SK-MEL-5 (cell line): ENCODE measurements around the gene RABL3. TPM values are rescaled to one million over a fixed set of nuclear protein-coding genes. Genes with fewer than 3 reads are reported as not detected.
"Not testable (repeated sequence)": the region's sequence is repeated elsewhere in the genome, so short reads cannot be mapped to it uniquely, and the experiment has no call there.

ENCODE experiments used
- DNase-seq: peaks from one replicate; pipeline ENCODE4 v3.0.0-alpha.2; 2016; ENCODE audit warnings: low read depth, low spot score
- in situ Hi-C: cut with HindIII; loops from 2 replicates; pipeline ENCODE4 v1.10.0; 2016; ENCODE audit warnings: low sequenced_read_pairs, high pct_unique_total_duplicates, low pct_unique_long_range_greater_than_20kb
- polyA plus RNA-seq, 2 experiments: library from polyadenylated mRNA; depleted of rRNA; stranded (reverse); fragments of >200 nt; gene quantifications; 2 replicates each; pipeline ENCODE4 v1.2.3, GENCODE V29; 2015
- total RNA-seq: library from RNA; depleted of rRNA; stranded (reverse); fragments of >200 nt; shearing (Covaris generic); gene quantifications from 2 replicates; pipeline ENCODE4 v1.2.3, GENCODE V29; 2014; rRNA removed

The RABL3 gene, protein sequence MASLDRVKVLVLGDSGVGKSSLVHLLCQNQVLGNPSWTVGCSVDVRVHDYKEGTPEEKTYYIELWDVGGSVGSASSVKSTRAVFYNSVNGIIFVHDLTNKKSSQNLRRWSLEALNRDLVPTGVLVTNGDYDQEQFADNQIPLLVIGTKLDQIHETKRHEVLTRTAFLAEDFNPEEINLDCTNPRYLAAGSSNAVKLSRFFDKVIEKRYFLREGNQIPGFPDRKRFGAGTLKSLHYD
- 8.6 and 12.5 TPM in 2 replicates for total RNA-seq
- polyA plus RNA-seq (2015; cell fraction: cytosol; rRNA removed) = 7.4 and 7.8 TPM in 2 replicates
- polyA plus RNA-seq (2015; cell fraction: nucleus; rRNA removed) = 5.7 and 6.1 TPM in 2 replicates

DNA sequence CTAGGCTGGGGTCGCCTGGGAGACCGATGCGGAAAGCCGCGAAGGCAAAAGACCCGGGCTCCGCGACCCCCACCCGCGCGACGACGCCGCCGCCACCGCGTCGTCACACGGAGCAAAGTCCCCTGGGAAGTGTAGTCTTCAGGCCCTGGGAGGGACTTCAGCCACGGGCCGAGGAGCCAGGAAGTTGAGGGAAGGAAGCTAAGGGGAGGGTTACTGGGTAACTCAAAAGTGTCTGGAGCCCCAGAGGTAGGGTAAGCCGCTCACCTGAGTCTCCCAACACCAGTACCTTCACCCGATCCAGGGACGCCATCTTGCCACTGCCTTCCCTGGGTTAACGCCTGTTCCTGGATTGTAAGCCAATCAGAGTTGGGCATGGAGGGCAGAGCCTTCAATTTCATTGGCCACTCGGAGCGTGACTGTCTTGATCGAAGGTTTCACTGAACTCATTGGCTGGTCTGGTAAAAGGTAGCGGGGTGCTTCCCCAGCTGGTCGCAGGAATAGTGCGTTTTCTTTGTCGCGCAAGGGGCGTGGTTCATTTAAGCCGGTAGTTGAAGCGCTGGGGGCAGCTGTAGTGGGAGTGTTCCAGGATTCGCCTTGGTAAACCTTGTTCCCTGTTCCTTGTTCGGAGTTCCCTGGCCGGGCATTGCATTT, at the start of gene RABL3, which contains the start of gene GTF2E1:
TSS of gene RABL3 (minus strand) at position 319 of the 651 bp plus-strand sequence. CDS start at position 310, 9 bp downstream.
TSS of gene GTF2E1 (plus strand) at position 547 of the 651 bp plus-strand sequence. CDS start 7,809 bp downstream, outside the sequence.
- in situ Hi-C loops = no loop called here
- peak; percentile 100 for DNase-seq

DNA sequence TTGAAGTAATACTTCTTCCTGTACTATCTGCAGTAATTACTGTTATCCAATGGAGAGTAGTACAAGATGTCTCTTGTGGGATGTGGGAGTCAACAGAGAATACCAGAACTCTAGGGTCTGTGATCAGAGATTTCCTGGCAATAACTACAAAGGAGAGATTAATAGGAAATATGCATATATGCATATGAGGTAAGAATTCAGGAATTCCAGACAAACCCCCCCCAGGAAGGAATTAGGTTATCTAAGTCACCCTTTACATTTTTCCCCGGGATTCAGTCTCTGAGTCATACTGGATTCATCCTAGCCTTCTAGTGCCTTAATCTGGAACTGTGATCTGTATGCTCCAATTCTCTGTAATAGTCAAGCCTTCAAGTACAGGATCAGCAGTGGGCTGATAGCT, 49.6 kb upstream of the RABL3 start:
- DNase-seq = no peak
- in situ Hi-C loops = no loop called here

DNA sequence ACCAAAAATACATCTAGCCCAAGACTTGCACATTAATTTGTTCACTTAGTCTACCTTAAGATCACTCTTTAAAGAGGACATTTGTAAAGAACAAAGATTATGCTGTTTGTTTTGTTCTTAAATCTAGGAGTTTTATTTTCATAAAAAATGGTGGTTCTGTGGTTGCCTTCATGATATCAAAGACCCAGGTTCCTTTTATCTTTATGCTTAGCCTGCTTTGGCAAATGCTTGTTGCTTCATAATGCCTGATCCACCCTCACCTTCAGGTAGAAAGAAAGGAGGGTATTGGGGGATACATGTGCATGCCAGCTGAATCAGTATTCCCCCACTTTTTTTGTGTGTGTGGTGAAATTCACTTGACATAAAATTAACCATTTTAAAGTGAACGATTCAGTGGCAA, 48.7 kb upstream of the RABL3 start:
- no peak for DNase-seq
- in situ Hi-C loops = no loop called here

DNA sequence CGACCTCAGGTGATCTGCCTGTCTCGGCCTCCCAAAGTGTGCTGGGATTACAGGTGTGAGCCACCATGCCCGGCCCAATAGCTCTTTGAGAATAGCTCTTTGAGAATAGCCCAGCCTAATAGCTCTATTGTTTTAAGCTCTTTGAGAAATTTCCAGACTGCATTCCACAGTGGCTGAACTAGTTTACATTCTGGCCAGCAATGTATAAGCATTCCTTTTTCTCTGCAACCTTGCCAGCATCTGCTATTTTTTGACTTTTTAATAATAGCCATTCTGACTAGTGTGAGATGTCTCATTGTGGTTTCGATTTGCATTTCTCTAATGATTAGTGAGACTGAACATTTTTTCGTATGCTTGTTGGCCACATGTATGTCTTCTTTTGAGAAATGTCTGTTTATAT, 43.5 kb upstream of the RABL3 start:
- in situ Hi-C loops, DNase-seq: not testable (repeated sequence)

DNA sequence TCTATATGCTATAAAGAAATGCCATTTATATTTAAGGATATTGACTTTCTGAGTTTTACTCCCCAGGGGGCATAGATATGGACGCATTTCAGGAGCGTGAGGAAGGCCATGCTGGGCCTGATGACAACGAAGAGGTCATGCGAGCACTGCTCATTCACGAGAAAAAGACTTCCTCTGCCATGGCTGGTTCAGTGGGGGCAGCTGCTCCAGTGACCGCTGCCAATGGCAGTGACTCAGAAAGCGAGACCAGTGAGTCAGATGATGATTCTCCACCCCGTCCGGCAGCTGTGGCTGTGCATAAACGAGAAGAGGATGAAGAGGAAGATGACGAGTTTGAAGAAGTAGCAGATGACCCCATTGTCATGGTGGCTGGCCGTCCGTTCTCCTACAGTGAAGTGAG, 38.7 kb upstream of the RABL3 start:
- in situ Hi-C loops = no loop called here
- DNase-seq = no peak

DNA sequence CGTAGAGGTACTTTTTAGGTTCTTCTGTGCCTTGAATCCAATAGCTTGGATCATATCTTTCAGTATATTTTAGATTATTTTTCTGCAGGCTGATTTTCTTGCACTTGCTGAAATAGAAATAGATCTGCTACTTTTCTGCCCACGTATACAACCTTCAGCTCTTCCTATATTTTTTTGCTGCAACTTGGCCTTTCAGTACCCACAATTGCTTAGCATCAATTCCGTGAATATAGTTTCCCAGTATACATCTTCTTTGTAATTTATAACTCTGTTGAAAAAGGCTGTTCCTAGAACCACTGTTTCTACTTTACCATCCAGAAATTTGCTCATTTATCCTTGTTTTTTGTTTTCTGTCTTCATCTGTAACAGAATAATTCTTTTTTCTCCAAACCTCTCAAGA, 36.5 kb upstream of the RABL3 start:
- DNase-seq = no peak
- in situ Hi-C loops = no loop called here

DNA sequence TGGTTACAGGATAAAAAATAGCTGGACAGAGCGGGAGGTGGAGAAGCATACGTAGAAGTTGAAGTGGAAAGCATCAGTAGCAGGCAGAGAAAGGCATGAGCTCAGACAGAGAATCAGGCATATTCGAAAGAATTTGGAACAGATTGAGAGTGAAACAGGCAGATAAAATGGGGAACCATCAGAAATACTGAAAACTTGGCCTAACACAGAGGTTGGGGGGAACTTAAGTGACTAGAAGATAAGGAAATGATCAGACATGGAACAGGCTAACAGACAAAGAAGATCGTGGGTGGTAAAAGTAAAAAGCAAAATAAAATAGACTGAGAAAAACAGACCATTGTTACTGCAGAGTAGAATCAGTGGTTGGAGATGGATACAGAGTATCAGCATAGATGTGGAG, 33.1 kb upstream of the RABL3 start:
- in situ Hi-C loops = no loop called here
- no peak for DNase-seq

DNA sequence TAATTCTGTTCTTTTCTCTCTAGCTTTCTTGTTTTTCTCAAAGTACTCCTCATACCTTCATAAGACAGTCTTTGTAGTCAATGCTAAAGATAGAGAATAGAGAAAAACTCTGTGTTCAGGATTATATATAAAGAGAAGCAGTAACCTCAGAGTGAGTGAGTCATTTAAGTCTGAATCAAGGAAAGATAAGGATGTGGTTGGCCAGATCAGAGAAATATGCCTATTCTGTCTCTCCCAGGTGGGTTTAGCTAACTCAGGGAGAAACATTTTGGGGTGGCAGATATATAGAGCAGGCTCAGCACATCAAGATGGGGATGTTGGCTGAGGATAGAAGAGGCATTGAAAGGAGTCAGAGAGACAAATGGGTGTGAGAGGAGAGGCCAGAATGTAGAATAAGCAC, 31.6 kb upstream of the RABL3 start:
- no peak for DNase-seq
- in situ Hi-C loops = no loop called here

DNA sequence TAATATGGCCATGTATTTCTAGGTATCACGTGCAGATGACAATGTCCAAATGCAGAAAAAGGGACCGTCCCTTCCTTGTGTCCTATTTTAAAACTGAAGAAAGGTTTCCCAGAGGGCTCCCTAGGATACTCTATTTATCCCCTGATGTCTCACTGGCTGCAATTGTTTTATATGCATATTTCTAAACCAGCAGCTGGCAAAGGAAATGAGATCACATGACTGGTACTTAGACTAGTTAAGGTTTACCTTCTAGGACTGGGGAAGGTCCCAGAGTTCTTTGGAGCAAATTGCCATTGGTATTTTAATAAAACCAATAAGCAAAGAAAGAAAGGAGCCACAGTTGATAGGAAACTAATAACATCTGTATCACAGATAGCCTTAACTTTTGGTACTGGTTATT, 29.8 kb upstream of the RABL3 start:
- in situ Hi-C loops = no loop called here
- no peak for DNase-seq

DNA sequence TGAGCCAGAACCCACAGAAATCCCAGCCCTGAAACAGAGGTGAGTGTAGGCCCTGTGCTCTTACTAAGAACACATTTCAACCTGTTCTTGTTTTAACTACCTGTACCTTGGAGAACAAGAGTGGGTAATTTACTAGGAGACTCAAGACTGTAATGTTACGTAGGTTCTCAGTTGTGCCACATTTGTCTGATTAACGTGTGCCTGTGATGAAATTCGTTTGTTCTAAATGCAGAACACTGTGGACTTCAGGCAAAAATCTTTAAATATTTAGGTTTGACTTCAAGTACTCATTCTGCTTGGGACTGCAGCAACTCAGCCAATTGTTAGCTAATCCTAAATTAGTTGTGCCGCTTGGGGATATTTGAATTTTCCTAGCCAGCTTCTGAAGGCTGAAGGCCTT, 28.6 kb upstream of the RABL3 start:
- no peak for DNase-seq
- in situ Hi-C loops = no loop called here

DNA sequence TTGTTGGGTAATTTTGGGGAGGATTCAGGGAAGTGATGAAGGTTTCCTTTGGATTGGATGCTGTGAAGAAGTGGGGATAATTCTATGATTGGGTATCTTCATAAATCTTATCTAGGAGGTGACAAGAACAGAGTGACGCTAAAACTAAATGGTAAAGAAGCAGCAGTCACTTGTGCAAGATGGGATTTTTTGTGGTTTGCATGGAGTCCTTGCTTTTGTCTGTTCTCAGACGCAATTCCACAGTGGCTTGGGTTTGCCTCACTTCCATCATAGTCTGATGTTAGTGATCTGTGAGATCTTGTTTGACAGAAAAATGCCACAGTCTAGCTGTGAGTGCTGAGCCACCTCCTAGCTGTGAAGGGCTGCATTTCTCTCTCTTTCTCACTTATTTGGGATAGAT, 27.1 kb upstream of the RABL3 start:
- no peak for DNase-seq
- in situ Hi-C loops = no loop called here

DNA sequence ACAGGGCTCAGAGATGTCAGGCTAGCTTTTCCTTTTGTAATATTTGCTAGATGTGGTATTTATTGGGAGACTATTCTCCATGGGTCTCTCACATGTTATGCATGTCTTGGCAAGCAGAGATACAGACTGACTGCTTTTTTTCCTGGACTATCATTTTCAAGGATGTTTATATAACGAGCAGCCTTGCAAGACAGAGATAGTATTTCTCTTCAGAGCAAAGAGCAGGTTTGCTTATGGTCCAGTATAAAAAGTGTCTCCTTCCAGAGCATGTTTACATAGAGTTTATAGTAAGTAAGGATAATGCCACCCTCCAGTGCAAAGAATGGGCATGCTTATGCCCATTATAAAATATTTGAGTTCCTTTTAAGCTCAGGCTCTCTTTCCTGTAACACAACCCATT, 24.8 kb upstream of the RABL3 start:
- no peak for DNase-seq
- in situ Hi-C loops = no loop called here

DNA sequence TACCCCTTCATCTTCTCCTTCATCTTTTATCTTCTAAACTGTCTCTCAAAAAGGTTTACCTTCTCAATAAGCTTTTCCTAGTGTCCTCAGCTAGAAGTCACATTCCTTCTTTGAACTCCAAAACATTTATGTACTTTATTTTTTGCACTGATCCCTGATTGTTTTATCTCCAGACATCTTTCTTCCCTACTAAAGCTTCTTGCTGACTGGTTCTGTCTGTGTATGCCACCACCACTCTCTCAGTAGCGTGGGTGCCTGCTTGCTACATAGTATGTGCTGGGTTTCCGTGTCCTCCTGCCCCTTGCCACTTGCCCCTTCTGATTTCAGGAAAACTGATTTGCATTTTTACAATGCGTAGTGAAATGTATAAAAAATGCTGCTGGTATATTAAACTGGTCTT, 24.3 kb upstream of the RABL3 start:
- DNase-seq = no peak
- in situ Hi-C loops = no loop called here

DNA sequence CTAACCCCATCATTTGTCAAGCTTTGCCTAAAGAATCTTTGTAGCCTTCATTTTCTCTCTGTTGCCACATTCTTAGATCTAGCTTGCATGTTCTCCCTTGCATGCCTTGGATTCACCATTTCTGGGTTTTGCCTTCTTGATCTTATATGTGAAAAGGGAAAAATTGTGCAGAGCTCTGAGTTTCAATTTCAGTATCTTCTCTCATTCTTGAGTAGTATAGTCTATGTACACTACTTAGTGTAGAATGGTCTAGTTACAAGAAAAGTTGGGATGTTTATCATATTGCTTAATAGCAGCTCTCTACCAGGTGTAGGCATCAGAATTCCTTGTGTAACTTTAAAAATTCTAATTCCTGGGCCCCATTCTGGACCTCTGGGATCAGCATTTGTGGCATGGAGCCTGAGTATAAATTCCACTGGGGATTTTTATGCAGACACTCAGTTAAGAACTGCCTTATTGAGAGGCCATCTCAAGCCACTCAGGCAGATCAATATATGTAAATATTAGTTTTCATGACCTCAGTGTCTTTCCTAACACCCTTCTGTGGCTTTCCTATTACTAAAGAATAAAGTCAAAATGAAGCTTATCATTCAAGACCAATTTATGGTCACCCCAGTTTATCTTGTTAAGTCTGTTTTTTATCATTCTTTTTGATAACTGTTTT, 23.6 kb upstream of the RABL3 start:
- in situ Hi-C loops = no loop called here

DNA sequence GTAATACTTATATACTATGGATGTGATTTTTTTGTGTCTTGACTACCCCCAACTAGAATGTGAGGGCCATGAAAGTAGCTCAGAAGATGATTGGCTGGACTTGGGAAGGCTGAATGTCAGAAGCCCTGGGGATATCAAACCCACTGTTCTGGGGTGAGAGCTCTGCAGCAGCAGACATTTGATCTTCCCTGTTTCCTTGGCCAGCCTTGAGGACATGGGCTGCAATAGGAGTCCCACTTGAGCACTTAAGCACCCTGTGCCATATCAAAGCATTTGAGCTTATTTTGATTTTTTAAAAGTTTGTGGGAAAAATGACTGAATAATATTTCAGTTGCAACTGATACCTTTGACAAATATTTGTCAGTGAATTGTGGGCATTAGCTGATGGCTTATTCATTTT, 21.9 kb upstream of the RABL3 start:
- in situ Hi-C loops = no loop called here
- DNase-seq = no peak

More for the DNA sequence above, 23.6 kb upstream of the RABL3 start:
- DNase-seq = no peak

DNA sequence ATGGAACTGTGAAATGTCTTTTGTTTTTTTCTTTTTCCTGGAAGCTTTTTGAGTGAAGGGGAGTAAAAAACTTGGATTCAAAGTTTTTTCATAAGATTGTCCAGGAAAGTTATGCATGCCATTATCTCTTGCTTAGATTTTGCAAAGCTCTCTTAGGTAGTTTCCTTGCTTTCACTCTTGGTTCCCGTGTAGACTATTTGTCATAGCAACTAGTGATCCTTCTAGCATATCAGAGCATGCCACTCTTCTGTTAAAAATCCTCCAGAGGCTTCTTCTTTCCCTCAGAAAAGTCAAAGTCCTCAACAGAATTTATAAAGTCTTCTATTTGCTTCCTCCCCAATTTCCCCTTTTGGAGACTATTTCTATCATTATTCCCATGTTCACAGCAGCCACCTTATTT, 21.3 kb upstream of the RABL3 start:
- in situ Hi-C loops = no loop called here
- DNase-seq = no peak

DNA sequence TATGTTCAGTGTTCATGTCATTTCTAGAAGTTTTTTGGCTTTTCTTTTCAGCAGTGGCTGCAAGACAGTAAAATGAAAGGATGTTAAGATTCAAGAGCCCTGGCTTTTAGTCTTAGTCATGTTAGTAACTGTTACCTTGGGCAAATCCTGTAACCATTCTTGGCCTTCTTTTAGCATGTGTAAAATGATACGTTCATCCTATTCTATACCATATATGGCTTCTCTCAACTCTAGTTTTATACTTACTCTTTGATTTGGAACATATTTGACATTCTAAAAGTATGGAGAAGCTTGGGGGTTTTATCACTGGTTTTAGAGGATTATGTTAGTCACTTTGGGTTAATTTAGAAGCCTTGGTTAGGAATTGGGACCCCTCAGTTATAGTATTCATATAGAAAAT, 20.3 kb upstream of the RABL3 start:
- in situ Hi-C loops = no loop called here
- no peak for DNase-seq

DNA sequence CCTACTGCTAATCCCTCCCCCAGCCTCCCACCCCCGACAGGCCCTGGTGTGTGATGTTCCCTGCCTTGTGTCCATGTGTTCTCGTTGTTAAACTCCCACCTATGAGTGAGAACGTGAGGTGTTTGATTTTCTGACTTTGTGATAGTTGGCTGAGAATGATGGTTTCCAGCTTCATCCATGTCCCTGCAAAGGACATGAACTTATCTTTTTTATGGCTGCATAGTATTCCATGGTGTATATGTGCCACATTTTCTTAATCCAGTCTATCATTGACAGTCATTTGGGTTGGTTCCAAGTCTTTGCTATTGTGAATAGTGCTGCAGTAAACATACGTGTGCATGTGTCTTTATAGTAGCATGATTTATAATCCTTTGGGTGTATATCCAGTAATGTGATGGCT, 16.2 kb upstream of the RABL3 start:
- DNase-seq, in situ Hi-C loops: not testable (repeated sequence)

DNA sequence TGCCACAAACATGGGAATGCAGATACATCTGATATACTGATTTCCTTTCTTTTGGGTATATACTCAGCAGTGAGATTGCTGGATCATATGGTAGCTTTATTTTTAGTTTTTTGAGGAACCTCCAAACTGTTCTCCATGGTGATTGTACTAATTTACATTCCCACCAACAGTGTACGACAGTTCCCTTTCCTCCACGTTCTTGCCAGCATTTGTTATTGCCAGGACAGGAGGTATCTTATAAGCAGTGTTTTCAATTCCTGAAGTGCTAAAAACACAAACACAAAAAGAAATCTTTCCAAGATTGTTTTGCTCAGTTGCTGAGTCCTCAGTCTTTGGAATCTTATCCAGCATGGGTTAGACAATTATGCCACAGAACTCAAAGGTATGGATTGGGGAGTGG, 13.7 kb upstream of the RABL3 start:
- in situ Hi-C loops = no loop called here
- DNase-seq = no peak
